Duodenal mucosa (tissue), 2 donors: Measurements from ENCODE around the gene RESF1.

Experiments used
- H3K27ac ChIP-seq: one replicate; pipeline ENCODE4 v1.7.0; 2013; ENCODE audit warnings: low read depth, low read length
- H3K27me3 ChIP-seq, 2 donors: one replicate each; pipeline ENCODE4 v1.7.0; 2013; ENCODE audit warnings: low read length in 2 of 2, control low read depth in 1 of 2; ENCODE audit not compliant: insufficient read depth in 2 of 2, control insufficient read depth in 1 of 2
- H3K36me3 ChIP-seq, 2 donors: one replicate each; pipeline ENCODE4 v1.7.0; 2013; ENCODE audit warnings: low read length in 2 of 2, control low read depth in 1 of 2; ENCODE audit not compliant: insufficient read depth in 2 of 2, control insufficient read depth in 1 of 2
- H3K4me1 ChIP-seq, 2 donors: one replicate each; pipeline ENCODE4 v1.7.0; 2013; ENCODE audit warnings: low read length in 2 of 2, control low read depth in 1 of 2; ENCODE audit not compliant: insufficient read depth in 2 of 2, control insufficient read depth in 1 of 2
- H3K4me3 ChIP-seq, 2 donors: one replicate each; pipeline ENCODE4 v1.7.0; 2013; ENCODE audit warnings: low read length in 2 of 2, low read depth in 1 of 2
- H3K9ac ChIP-seq, 2 donors: one replicate each; pipeline ENCODE4 v1.7.0; 2013; ENCODE audit warnings: low read length in 2 of 2, low read depth in 1 of 2
- H3K9me3 ChIP-seq, 2 donors: one replicate each; pipeline ENCODE4 v1.7.0; 2013; ENCODE audit warnings: low read length in 2 of 2, control low read depth in 1 of 2; ENCODE audit not compliant: control insufficient read depth in 1 of 2

The RESF1 gene

GRCh38 chr12:31984806-31985591 is 25.8 kb downstream of the RESF1 start:
- H3K4me3 ChIP-seq = no peak overlapping the region
- peaks cover 28 to 35% of the 10 kb centered on the region in 2 donors for H3K36me3 ChIP-seq
- no peaks in the 10 kb centered on the region for H3K27me3 ChIP-seq
- no peaks in the 10 kb centered on the region for H3K4me1 ChIP-seq
- peaks cover 25 to 38% of the 10 kb centered on the region in 2 donors for H3K9me3 ChIP-seq
- H3K27ac ChIP-seq = no peak overlapping the region
- no peak overlapping the region for H3K9ac ChIP-seq

GRCh38 chr12:31985832-31986231 is 26.6 kb downstream of the RESF1 start:
- Histone ChIP-seq H3K4me3 (no peak overlapping the region), H3K27me3 (no peaks in the 10 kb centered on the region), H3K27ac (no peak overlapping the region), H3K9ac (no peak overlapping the region), H3K36me3 (peaks cover 27 to 34% of the 10 kb centered on the region in 2 donors), H3K4me1 (no peaks in the 10 kb centered on the region), H3K9me3 (peaks cover 25 to 36% of the 10 kb centered on the region in 2 donors)

GRCh38 chr12:31989571-31990362 is 30.6 kb downstream of the RESF1 start:
- H3K36me3 ChIP-seq = peaks cover 5 to 9% of the 10 kb centered on the region in 2 donors
- H3K4me1 ChIP-seq = no peaks in the 10 kb centered on the region
- H3K27me3 ChIP-seq = no peaks in the 10 kb centered on the region
- no peak overlapping the region for H3K27ac ChIP-seq
- no peak overlapping the region for H3K4me3 ChIP-seq
- no peak overlapping the region for H3K9ac ChIP-seq
- H3K9me3 ChIP-seq = no peaks in the 10 kb centered on the region

GRCh38 chr12:31991146-31991545 is 31.9 kb downstream of the RESF1 start:
- no peak overlapping the region for H3K27ac ChIP-seq
- no peak overlapping the region for H3K4me3 ChIP-seq
- H3K9ac ChIP-seq = no peak overlapping the region
- H3K27me3 ChIP-seq = no peaks in the 10 kb centered on the region
- no peaks in the 10 kb centered on the region for H3K9me3 ChIP-seq
- H3K36me3 ChIP-seq = peaks cover 5 to 19% of the 10 kb centered on the region in 2 donors
- no peaks in the 10 kb centered on the region for H3K4me1 ChIP-seq

- no peak overlapping the region for H3K4me3 ChIP-seq
- no peaks in the 10 kb centered on the region for H3K4me1 ChIP-seq
- H3K9ac ChIP-seq = no peak overlapping the region
- no peak overlapping the region for H3K27ac ChIP-seq
- no peaks in the 10 kb centered on the region for H3K27me3 ChIP-seq
- no peaks in the 10 kb centered on the region for H3K9me3 ChIP-seq
- peaks cover 0 to 26% of the 10 kb centered on the region in 2 donors for H3K36me3 ChIP-seq
Observed at GRCh38 chr12:31991815-31992214, 32.6 kb downstream of the RESF1 start.

- Histone ChIP-seq H3K27ac (no peak overlapping the region), H3K27me3 (no peaks in the 10 kb centered on the region), H3K4me1 (no peaks in the 10 kb centered on the region), H3K9ac (no peak overlapping the region), H3K36me3 (peaks cover 4 to 41% of the 10 kb centered on the region in 2 donors), H3K4me3 (no peak overlapping the region), H3K9me3 (no peaks in the 10 kb centered on the region)
Observed at GRCh38 chr12:31999692-32000091, 40.5 kb downstream of the RESF1 start.

GRCh38 chr12:32000373-32001005 is 41.3 kb downstream of the RESF1 start:
- peaks cover 4 to 36% of the 10 kb centered on the region in 2 donors for H3K36me3 ChIP-seq

GRCh38 chr12:32002848-32003493 is 43.8 kb downstream of the RESF1 start:
- Histone ChIP-seq H3K27me3 (no peaks in the 10 kb centered on the region), H3K4me3 (no peak overlapping the region), H3K4me1 (no peaks in the 10 kb centered on the region), H3K36me3 (peaks cover under 1 to 14% of the 10 kb centered on the region in 2 donors), H3K9ac (no peak overlapping the region), H3K9me3 (no peaks in the 10 kb centered on the region), H3K27ac (no peak overlapping the region)

More at GRCh38 chr12:32000373-32001005, 41.3 kb downstream of the RESF1 start:
- Histone ChIP-seq H3K4me3 (no peak overlapping the region), H3K4me1 (no peaks in the 10 kb centered on the region), H3K27ac (no peak overlapping the region), H3K9ac (no peak overlapping the region), H3K27me3 (no peaks in the 10 kb centered on the region), H3K9me3 (no peaks in the 10 kb centered on the region)

- H3K9me3 ChIP-seq = no peaks in the 10 kb centered on the region
- peaks cover 0 to 8% of the 10 kb centered on the region in 2 donors for H3K36me3 ChIP-seq
- no peak overlapping the region for H3K27ac ChIP-seq
- H3K4me1 ChIP-seq = no peaks in the 10 kb centered on the region
- no peaks in the 10 kb centered on the region for H3K27me3 ChIP-seq
- H3K4me3 ChIP-seq = no peak overlapping the region
- H3K9ac ChIP-seq = no peak overlapping the region
Observed at GRCh38 chr12:32003654-32004053, 44.4 kb downstream of the RESF1 start.
